MM.1S (cell line): ENCODE data around the gene MACROD1.

ENCODE experiments used
- CTCF ChIP-seq: fragments of 300-600 bp; sonication (generic); IDR thresholded peaks from 2 replicates; pipeline ENCODE4 v1.5.1; 2016; ENCODE audit warnings: antibody characterized with exemption, low read length, mixed read lengths
- EZH2 ChIP-seq: fragments of 300-600 bp; sonication (generic); optimal IDR thresholded peaks from 2 replicates; pipeline ENCODE3; 2017; ENCODE audit warnings: low read depth, mild to moderate bottlenecking, antibody characterized with exemption, low read length, mixed read lengths

GRCh38 chr11:64039012-64039665 is 126.8 kb downstream of the MACROD1 start:
- TF ChIP-seq EZH2 (no peak), CTCF (no peak)
